Measurements from ENCODE around the gene IL4I1.

Gene IL4I1

GRCh38 chr19:49879243-49879963 lies 17.3 kb downstream of the IL4I1 start:
- DNase-seq (ENCODE audit: low read depth in 2 of 2) = no peak

- no peak for DNase-seq (ENCODE audit: low read depth in 2 of 2)
Measured at GRCh38 chr19:49878744-49879070, 18.0 kb downstream of the IL4I1 start.

- DNase-seq (ENCODE audit: low read depth in 2 of 2) = peak; percentile 98 to 99
Measured at GRCh38 chr19:49877879-49878743, 18.6 kb downstream of the IL4I1 start.

GRCh38 chr19:49877020-49877878 lies 19.4 kb downstream of the IL4I1 start, which contains the start of the genes AKT1S1 and TBC1D17:
Gene AKT1S1, minus strand, starts transcription at chr19:49877355. Its CDS starts 4,060 bp downstream, at chr19:49873295.
Gene TBC1D17, plus strand, starts transcription at chr19:49877702. Its CDS starts 22 bp downstream, at chr19:49877724.
- peak; percentile 96 to 98 for DNase-seq (ENCODE audit: low read depth in 2 of 2)

GRCh38 chr19:49876422-49877019 lies 20.2 kb downstream of the IL4I1 start:
- peak; percentile 95 to 96 for DNase-seq (ENCODE audit: low read depth in 2 of 2)

GRCh38 chr19:49875857-49876421 lies 20.7 kb downstream of the IL4I1 start:
- no peak for DNase-seq (ENCODE audit: low read depth in 2 of 2)

- DNase-seq (ENCODE audit: low read depth in 2 of 2) = no peak
Measured at GRCh38 chr19:49875177-49875576, 21.5 kb downstream of the IL4I1 start.

- DNase-seq (ENCODE audit: low read depth in 2 of 2) = no peak
Measured at GRCh38 chr19:49874503-49875157, 22.1 kb downstream of the IL4I1 start.

GRCh38 chr19:49873834-49874233 lies 22.9 kb downstream of the IL4I1 start:
- no peak for DNase-seq (ENCODE audit: low read depth in 2 of 2)

- DNase-seq (ENCODE audit: low read depth in 2 of 2) = no peak
Measured at GRCh38 chr19:49873129-49873521, 23.6 kb downstream of the IL4I1 start.

- no peak for DNase-seq (ENCODE audit: low read depth in 2 of 2)
Measured at GRCh38 chr19:49872245-49873128, 24.2 kb downstream of the IL4I1 start.

GRCh38 chr19:49871349-49871985 lies 25.2 kb downstream of the IL4I1 start:
- DNase-seq (ENCODE audit: low read depth in 2 of 2) = no peak

GRCh38 chr19:49870309-49870901 lies 26.3 kb downstream of the IL4I1 start:
- no peak for DNase-seq (ENCODE audit: low read depth in 2 of 2)

- peak; percentile 83 to 86 for DNase-seq (ENCODE audit: low read depth in 2 of 2)
Measured at GRCh38 chr19:49869484-49870308, 27.0 kb downstream of the IL4I1 start.

- no peak for DNase-seq (ENCODE audit: low read depth in 2 of 2)
Measured at GRCh38 chr19:49869009-49869483, 27.6 kb downstream of the IL4I1 start.

- peak; percentile 87 to 88 for DNase-seq (ENCODE audit: low read depth in 2 of 2)
Measured at GRCh38 chr19:49866933-49867782, 29.5 kb downstream of the IL4I1 start, which contains the start of gene PNKP. Gene PNKP, minus strand, starts transcription at chr19:49867576. Its CDS starts 372 bp downstream, at chr19:49867204.

- DNase-seq (ENCODE audit: low read depth in 2 of 2) = no peak
Measured at GRCh38 chr19:49864890-49865289, 31.8 kb downstream of the IL4I1 start.

All from stimulated activated CD4-positive, alpha-beta T cell treated with anti-CD3 and anti-CD28 coated beads, Interleukin-15, amount 100 ng/mL, for 48 hours (primary cell).